Hepatocyte (in vitro differentiated cells): ENCODE data around the gene ZBTB16.

ENCODE experiments used
- EZH2 ChIP-seq: fragments of 200-600 bp; sonication (generic); IDR thresholded peaks from 2 replicates; pipeline ENCODE4 v1.6.1; 2016; ENCODE audit warnings: antibody characterized with exemption, mild to moderate bottlenecking, borderline replicate concordance
- EZH2phosphoT487 ChIP-seq: fragments of 200-600 bp; sonication (generic); IDR thresholded peaks from one replicate; pipeline ENCODE4 v1.6.1; 2018; ENCODE audit warnings: antibody characterized with exemption, mild to moderate bottlenecking, low read depth, moderate library complexity; ENCODE audit not compliant: unreplicated experiment, severe bottlenecking
- TF ChIP-seq, protein P1 (sequence below): fragments of 200-600 bp; sonication (generic); IDR thresholded peaks from 2 replicates; pipeline ENCODE4 v1.5.1; 2016; ENCODE audit warnings: antibody characterized with exemption, mild to moderate bottlenecking; ENCODE audit not compliant: poor library complexity

DNA sequence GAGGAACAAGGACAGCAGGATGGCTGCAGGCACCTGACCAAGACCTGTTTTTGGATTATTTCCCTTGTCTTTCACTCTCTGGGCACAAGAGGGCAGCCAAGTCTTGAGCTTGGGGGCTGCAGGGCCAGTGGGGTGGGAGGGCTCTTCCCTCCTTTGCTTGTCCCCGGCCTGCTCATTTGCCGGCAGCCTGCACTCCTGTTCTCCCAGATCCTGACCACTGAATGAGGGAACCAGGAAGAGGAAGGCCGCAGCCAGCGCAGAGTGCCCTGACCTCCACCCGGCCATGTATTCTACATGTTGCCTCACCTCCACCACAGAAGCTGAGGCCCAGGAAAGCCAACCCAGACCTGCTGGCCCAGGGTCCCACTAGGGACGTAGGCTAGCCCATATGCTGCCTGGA lies 221.2 kb downstream of the ZBTB16 start:
- TF ChIP-seq, protein P1, sequence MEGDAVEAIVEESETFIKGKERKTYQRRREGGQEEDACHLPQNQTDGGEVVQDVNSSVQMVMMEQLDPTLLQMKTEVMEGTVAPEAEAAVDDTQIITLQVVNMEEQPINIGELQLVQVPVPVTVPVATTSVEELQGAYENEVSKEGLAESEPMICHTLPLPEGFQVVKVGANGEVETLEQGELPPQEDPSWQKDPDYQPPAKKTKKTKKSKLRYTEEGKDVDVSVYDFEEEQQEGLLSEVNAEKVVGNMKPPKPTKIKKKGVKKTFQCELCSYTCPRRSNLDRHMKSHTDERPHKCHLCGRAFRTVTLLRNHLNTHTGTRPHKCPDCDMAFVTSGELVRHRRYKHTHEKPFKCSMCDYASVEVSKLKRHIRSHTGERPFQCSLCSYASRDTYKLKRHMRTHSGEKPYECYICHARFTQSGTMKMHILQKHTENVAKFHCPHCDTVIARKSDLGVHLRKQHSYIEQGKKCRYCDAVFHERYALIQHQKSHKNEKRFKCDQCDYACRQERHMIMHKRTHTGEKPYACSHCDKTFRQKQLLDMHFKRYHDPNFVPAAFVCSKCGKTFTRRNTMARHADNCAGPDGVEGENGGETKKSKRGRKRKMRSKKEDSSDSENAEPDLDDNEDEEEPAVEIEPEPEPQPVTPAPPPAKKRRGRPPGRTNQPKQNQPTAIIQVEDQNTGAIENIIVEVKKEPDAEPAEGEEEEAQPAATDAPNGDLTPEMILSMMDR: peak; percentile 73
- no peak for TF ChIP-seq EZH2
- TF ChIP-seq EZH2phosphoT487: no peak
